NCI-H510A (cell line): ENCODE data around the gene PHF19.

Experiments used
- DNase-seq: peaks from one replicate; lab custom pipeline; 2025; lab: John Stamatoyannopoulos, UW

PHF19 gene

DNA sequence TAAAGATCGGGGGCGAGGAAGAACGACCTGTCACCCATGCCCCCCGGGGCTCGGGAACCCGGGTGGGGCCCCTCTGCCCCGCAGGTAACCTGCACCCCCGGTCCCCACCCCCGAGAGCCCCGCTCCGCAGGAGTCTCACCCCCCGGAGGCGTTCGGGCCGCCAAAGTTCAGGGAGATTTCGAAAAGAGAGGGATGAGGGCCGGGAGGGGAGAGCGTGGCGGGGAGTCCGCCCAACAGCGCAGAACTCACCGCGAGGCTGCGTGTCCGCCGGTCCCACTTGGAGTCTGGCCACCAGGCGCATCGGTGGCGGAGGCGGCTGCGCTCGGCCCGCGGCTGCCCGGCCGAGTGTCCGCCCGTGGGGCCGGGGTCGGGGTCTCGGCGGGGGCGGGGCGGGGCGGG lies at the start of gene PHF19:
PHF19 (minus strand) TSS at position 347 of the 399 bp plus-strand sequence. CDS start 2,447 bp downstream, outside the sequence.
- no peak for DNase-seq

- DNase-seq, result no peak
These were observed 49.5 kb upstream of the PHF19 start, which contains the start of gene TRAF1 for GRCh38 chr9:120926397-120926928. TRAF1 (minus strand) TSS chr9:120926796; CDS start chr9:120926075, 721 bp downstream.

DNA sequence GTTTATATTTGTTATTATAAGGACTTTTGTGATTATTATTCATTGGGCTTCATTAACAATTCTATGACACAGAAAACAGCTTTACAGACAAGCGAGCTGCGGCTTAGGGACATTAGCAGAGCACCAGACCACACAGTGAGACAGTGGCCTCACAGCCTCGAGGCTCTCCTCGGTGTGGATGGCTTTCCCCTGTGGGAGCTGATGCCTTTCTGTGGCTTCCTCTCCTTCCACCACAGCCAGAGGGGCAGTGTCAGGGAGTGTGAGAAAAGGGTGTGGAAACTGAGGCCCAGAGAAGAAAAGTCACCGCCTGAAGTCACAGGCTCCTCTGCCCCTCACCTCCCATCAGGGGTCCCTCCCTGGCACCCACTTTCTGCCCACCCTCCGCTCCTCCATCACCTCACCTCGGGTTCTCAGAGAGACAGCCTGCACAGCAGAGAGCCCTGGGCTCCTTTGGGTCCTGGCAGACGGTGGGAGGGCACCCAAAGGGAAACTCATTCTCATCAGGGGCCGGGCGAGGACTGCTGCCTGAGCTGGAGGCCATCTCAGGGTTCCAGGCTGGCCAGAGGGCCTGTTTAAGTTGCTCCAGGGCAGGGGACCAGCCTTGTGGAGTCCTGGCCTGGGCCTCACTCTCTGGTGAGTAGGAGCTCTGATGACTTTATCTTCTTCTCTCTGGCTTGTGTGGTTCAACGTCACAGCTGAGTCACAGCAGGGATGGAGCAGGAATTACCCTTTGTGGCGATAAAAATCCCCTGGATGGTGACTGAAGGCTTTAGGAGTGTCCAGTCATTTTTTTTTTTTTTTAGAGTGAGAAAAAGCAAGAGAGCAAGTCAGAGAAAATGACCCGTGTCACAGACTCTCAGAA lies 48.8 kb upstream of the PHF19 start:
- DNase-seq, result no peak

- DNase-seq, result no peak
These were observed 47.9 kb upstream of the PHF19 start for GRCh38 chr9:120924698-120925534.

DNA sequence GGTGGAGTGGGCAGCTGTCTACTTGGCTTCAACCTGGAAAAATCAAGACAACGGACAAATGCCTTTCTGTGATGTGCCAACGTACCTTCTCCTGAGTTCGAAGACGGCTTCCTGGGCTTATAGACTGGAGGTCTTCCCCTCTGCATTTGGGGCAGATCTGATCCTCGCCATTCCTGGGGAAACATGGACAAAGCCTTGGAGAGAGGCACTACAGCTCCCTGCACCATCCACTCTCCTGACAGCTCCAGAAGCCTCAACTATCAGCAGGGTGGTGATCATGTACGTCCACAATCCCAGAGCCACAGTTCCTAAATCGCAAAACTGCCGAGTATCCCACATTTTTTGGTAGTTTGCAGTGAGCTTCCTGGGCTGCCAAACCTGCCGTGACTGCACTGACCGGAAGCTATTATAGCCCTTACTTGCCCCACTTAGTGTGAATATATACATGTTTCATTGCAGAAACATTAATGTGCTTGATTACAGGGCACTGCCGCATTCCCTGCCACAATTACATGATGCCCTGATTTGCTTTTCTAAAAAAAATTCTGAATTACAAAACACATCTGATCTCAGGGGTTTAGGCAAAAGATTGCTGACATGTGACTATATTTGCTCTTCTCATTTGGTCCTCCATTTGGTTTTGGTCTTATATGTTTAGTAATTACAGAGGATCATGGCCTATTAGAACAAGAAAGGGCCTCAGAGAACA lies 46.8 kb upstream of the PHF19 start:
- DNase-seq, result no peak

DNA sequence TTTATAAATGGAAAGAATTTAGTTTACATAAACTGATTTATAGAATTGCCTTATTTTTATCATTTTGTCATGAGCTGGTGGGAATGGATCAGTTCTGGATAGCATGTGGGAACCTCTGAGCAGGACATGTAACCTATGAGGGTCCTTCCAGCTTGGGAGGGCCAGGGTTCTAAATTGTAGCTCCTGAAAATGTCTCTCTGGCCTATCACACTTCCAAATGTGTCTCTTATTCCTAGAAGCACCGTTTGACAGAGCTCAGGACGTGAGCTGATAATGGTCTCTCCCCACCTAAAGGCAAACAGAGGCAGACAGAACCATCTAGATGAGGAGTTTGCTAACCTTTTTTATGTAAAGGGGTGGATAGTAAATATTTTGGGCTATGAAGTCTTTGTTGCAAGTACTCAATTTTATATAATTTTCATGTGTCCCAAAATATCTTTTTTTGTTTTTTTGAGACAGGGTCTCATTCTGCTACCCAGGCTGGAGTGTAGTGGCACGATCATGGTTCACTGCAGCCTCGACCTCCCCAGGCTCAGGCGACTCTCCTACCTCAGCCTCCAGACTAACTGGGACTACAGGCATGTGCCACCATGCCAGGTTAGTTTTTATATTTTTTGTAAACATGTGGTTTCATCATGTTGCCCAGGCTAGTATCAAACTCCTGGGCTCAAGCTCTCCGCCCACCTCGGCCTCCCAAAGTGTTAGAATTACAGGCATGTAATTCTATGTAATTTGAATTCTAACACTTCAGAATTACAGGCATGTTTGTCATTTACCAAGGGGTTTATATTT lies 45.6 kb upstream of the PHF19 start:
- DNase-seq, result no peak

DNA sequence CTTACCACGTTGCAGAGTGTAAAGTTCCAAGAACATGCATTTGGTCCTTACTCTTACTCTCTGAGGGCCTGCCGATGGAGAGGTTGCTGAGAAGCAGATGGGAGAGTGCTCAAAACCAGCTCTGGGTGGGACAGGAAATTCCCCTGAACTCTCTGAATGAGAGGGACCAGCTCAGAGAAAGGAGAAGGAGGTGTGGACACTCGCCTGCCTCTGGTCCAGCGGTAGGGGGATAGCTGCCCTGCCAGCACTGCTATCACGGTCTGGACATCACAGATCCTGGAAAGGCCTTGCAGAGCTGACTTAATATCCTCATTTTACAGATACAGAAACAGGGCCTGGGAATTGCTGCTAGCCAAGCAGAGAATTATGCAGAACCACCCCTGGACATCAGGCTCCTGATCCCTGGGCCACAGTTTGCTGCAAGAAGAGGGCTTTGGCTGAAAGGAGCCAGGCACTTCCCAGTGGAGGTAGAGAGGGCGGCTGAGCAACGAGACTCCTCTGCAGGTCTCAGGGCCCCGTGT lies 44.7 kb upstream of the PHF19 start:
- no peak for DNase-seq

- no peak for DNase-seq
These were observed 43.8 kb upstream of the PHF19 start for GRCh38 chr9:120920806-120921178.

DNA sequence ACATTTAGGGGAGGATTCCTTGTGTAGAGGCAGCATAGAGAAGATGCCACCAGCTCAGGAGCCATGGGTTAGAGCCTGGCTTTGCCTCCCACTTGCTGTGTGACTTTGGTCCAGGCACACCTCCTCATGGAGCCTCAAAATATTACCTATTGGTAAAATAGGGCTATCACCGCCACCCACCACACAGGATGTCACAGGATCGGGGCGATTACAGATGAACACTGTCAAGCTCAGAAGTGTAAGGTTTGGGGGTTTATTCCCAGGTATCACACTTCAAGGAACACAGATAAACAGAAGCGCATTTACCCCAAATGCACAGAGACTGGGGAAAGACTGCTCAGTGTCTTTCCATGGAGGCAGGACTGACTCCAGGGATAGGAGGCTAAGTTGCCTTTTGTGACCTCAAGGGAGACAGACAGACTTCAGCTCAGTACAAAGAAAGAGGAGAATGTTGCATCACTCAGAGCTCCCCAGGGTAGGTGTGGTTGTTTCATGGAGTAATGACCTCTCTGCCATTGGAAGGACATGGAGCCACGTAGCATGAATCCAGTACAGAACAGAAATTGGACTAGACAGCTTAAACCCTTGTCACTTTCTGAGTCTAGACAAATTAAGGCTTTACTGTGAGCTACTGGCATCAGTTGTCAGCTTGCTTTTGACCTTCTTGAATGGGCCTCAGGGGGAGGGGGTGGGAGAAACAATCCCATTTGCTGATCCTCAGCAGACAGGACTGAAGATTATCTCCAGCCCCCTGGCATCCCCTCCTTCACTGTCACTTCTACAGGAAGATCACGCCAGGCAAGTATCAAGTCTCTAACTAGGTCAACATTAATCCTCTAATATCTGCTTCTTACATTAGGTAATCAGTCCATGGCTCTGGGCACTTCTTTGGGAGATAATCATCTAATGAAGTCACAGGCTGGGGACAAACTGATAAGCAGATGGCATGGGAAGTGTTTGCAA lies 43.1 kb upstream of the PHF19 start:
- no peak for DNase-seq

DNA sequence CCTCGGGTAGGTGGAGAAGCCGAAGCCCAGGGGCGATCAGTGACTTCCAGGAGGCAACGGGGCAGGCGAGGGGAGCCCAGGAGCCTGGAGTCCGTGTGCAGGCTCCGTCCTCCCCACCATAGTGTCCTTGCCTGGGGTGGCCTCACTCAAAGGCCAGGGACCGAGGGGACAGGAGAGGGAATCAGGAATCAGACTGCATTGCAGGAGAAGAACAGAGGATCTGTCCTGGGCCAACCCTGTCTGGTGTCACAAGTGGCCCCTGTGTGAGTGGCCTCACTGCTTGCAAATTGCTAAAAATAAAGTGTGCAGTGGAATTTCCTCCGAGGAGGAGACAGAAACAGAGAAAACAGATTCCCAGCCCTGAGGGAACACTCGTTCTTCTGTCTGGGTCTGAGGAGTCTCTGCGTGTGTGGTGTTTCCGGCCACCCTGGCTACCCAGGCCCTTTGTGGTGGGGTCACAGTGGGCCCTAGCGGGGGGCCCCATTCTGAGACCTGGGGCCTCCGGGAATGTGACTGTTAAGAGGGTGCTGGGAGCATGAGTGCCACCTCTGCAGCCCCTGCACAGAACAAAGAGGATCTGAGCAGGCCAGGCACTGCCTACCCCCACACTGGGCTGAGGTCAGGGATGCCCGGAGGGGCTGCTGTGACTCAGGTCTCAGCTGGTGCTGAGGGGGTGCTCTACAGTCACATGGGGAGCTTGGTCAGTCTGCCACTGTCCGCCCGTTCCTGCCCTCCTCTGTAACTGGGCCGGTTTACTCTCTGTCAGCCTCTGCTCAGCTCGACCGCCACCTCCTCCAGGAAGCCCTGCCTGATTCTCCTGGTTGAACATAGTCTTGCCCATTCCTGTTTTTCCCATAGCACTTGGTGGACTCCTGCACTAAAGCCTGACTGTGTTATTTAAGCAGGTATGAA lies 42.2 kb upstream of the PHF19 start:
- DNase-seq, result no peak

DNA sequence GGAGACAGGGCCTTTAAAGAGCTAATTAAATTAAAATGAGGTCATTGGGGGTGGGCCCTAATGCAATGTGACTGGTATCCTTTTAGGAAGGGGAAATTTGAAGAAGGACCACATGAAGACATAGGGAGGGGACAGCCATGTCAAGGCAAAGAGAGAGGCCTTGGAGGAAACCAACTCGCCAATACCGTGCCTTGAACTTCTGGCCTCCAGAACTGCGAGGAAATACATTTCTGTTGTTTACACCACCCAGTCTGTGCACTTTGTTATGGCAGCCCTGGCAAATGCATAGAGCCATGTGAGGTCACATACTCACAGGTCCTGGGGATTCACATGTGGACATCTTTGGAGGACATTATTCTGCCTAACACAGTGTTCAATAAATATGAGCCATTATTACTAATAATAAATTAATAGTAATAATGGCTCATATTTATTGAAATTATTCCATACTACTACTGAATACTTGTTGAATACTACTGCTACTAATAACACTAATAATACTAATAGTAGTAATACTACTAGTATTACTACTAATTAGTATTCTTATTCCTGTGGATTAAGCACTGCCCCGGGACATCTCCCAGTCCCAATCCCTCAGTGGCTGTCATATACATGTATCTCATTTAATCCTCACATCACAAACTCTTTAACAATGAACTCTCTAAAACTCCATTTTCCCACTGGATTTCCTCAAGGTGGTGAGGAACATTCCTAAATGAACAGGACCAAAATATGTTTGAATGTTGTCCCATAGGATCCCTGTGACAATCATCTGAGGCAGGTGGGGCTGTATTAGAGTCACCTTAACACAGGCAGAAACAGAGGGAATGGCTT lies 41.2 kb upstream of the PHF19 start:
- DNase-seq, result no peak

- DNase-seq, result no peak
These were observed 40.2 kb upstream of the PHF19 start for GRCh38 chr9:120916991-120917880.

DNA sequence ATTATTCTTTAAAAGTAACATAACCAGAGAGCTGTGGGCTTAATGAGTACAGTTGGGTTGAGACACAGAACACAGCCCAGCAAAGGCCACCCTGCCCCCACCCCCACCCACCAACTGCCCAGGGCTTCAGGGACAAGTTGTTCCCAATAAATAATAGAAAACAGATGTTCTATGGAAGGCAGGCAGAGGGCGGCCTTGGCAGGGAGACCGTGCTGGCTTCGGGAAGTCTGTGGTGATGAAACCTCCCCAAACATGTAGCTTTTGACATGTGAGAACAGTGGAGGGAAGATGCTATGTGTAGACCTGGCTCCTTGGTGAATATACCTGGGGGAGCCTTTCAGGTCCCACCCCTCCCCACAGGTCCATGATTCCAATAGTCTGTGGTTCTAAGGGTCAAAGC lies 39.6 kb upstream of the PHF19 start:
- DNase-seq, result no peak

GRCh38 chr9:120915854-120916470 lies 39.0 kb upstream of the PHF19 start:
- DNase-seq, result no peak

- no peak for DNase-seq
These were observed 38.0 kb upstream of the PHF19 start for GRCh38 chr9:120914953-120915352.

DNA sequence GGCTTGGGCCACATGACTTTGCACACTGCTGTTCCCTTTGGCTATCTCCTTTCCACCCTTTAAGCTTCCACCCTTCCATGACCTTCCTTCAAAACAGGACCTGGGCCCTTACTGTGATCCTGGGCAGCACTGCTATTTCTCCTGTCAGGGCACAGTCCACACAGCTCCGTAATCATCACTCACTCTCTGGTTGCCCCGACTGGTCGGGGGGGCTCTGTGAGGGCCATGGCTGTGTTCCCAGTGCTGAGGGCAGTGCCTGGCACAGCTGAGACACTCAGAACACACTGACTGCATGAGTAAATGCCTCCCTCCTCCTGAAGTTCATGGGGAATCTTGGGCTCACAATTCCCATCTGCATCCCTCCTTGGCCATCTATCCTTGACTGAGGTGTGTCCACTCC lies 37.4 kb upstream of the PHF19 start:
- DNase-seq, result no peak
